ENCODE measurements around the gene OR13A1.
"Not testable (repeated sequence)": the region's sequence is repeated elsewhere in the genome, so short reads cannot be mapped to it uniquely, and the experiment has no call there.

OR13A1 gene

DNA sequence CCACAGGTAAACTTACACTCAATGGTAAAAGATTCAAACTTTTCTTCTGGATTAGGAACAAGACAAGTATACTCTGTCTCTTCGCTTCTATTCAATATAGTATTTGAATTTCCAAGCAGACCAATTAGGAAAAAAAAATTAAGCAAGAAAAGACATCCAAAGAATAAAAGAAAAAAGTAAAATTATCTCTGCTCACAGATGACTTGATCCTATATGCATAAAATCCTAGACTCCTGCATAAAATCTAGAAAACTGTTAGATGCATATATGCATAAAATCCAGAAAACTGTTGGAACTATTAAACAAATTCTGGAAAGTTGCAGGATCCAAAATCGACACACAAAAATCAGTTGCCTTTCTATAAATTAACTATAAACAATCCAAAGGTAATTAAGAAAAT, at the start of gene OR13A1:
Gene OR13A1 (minus strand): TSS at position 101 of the 400 bp plus-strand sequence. CDS start 11,186 bp downstream, outside the sequence.
- no peak within 1 kb of the TSS for H3K4me3 ChIP-seq (ENCODE audit: control insufficient read depth, low read depth, low read length)
- DNase-seq (ENCODE audit: low read depth), result no peak
- no peak for TF ChIP-seq CTCF (IDR thresholded peaks at IDR 0.05; ENCODE audit: control insufficient read depth, insufficient read depth, low read depth, low read length, missing control alignments)

- not testable (repeated sequence) for H3K4me3 ChIP-seq (ENCODE audit: control insufficient read depth, low read depth, low read length); DNase-seq (ENCODE audit: low read depth)
These were observed 46.8 kb upstream of the OR13A1 start for GRCh38 chr10:45361983-45362799.

DNA sequence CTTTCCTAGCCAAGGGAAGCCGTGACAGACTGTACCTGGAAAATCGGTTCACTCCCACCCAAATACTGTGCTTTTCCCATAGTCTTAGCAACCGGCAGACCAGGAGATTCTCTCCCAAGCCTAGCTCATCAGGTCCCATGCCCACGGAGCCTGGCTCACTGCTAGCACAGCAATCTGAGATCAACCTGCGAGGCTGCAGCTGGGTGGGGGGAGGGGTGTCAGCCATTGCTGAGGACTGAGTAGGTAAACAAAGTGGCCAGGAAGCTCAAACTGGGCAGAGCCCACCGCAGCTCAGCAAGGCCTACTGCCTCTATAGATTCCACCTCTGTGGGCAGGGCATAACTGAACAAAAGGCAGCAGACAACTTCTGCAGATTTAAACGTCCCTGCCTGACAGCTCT, 43.6 kb upstream of the OR13A1 start:
- DNase-seq (ENCODE audit: low read depth); H3K4me3 ChIP-seq (ENCODE audit: control insufficient read depth, low read depth, low read length): not testable (repeated sequence)

DNA sequence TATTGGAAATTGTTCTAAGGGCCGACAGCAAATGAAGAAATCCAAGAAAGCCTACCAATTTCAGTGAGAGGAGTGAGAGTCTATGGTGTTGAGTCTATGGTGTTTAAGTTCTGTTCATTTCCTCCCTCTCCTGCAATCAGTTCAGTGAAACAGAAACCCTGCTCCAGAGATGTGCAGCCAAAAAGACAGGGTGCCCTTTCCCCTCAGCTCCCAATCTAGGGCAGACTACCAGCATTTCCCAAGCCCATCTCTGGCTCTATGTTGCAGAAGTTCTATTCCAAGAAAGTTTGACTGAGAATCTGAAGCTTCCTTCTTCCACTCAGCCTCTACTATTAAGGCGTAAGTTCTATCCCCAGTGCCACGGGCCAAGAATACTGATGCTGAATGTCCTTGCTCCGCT, 40.1 kb upstream of the OR13A1 start:
- no peak for DNase-seq (ENCODE audit: low read depth)
- no peak overlapping the region for H3K4me3 ChIP-seq (ENCODE audit: control insufficient read depth, low read depth, low read length)
- no peak for TF ChIP-seq CTCF (IDR thresholded peaks at IDR 0.05; ENCODE audit: control insufficient read depth, insufficient read depth, low read depth, low read length, missing control alignments)

GRCh38 chr10:45354261-45354660, 38.9 kb upstream of the OR13A1 start:
- no peak overlapping the region for H3K4me3 ChIP-seq (ENCODE audit: control insufficient read depth, low read depth, low read length)
- no peak for DNase-seq (ENCODE audit: low read depth)
- no peak for TF ChIP-seq CTCF (IDR thresholded peaks at IDR 0.05; ENCODE audit: control insufficient read depth, insufficient read depth, low read depth, low read length, missing control alignments)

- no peak for TF ChIP-seq CTCF (IDR thresholded peaks at IDR 0.05; ENCODE audit: control insufficient read depth, insufficient read depth, low read depth, low read length, missing control alignments)
- H3K4me3 ChIP-seq (ENCODE audit: control insufficient read depth, low read depth, low read length), result no peak overlapping the region
- no peak for DNase-seq (ENCODE audit: low read depth)
These were observed 37.8 kb upstream of the OR13A1 start for GRCh38 chr10:45353186-45353585.

GRCh38 chr10:45348196-45348765, 32.9 kb upstream of the OR13A1 start:
- H3K4me3 ChIP-seq (ENCODE audit: control insufficient read depth, low read depth, low read length); DNase-seq (ENCODE audit: low read depth): not testable (repeated sequence)

- H3K4me3 ChIP-seq (ENCODE audit: control insufficient read depth, low read depth, low read length); DNase-seq (ENCODE audit: low read depth): not testable (repeated sequence)
These were observed 32.1 kb upstream of the OR13A1 start for GRCh38 chr10:45347464-45347863.

DNA sequence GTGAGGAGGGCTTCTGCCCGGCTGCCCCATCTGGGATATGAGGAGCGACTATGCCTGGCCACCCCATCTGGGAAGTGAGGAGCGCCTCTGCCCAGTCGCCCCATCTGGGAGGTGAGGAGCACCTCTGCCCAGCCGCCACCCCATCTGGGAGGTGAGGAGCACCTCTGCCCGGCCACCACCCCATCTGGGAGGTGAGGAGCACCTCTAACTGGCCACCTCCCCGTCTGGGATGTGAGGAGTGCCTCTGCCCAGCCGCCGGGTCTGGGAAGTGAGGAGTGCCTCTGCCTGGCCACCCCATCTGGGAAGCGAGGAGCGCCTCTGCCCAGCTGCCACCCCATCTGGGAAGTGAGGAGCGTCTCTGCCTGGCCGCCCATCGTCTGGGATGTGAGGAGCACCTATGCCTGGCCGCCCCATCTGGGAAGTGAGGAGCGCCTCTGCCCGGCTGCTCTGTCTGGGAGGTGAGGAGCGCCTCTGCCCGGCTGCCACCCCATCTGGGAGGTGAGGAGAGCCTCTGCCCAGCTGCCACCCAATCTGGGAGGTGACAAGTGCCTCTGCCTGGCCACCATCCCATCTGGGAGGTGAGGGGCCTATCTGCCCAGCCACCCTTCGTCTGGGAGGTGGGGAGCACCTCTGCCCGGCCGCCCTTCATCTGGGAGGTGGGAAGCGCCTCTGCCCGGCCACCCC, 31.4 kb upstream of the OR13A1 start:
- H3K4me3 ChIP-seq (ENCODE audit: control insufficient read depth, low read depth, low read length); DNase-seq (ENCODE audit: low read depth): not testable (repeated sequence)

GRCh38 chr10:45340420-45340819, 25.0 kb upstream of the OR13A1 start:
- not testable (repeated sequence) for H3K4me3 ChIP-seq (ENCODE audit: control insufficient read depth, low read depth, low read length); DNase-seq (ENCODE audit: low read depth)

Measured in AG09309 (cell line).